Stimulated activated CD8-positive, alpha-beta memory T cell treated with anti-CD3 and anti-CD28 coated beads, Interleukin-7, amount 100 ng/mL, for 24 hours (primary cell): ENCODE measurements around the gene PKIB.
"Not testable (repeated sequence)": the region's sequence is repeated elsewhere in the genome, so short reads cannot be mapped to it uniquely, and the experiment has no call there.

Experiments used
- DNase-seq: peaks from one replicate; pipeline ENCODE4 v3.0.0-alpha.2; 2020; ENCODE audit warnings: low read depth

The PKIB gene

DNA sequence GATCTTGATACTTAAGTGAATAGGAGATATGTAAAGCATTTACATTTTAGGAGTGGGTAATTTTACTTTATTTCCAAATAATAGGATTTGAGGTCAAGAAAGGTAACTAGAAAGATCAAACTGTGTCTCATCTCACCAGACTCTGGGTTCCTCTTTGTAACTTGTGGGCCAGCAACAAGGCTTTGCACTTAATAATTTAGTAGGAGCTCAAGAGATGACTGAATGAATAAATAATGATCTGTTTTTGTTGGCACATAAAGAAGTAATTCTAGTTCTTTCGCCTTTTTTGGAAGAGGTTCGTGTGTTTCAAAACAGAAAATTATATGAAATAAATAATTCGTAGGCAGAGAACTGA lies 101.9 kb downstream of the PKIB start:
- no peak for DNase-seq

GRCh38 chr6:122712448-122713137 lies 102.4 kb downstream of the PKIB start:
- DNase-seq, result no peak

- DNase-seq, result no peak
These were observed 102.9 kb downstream of the PKIB start for GRCh38 chr6:122713138-122713537.

DNA sequence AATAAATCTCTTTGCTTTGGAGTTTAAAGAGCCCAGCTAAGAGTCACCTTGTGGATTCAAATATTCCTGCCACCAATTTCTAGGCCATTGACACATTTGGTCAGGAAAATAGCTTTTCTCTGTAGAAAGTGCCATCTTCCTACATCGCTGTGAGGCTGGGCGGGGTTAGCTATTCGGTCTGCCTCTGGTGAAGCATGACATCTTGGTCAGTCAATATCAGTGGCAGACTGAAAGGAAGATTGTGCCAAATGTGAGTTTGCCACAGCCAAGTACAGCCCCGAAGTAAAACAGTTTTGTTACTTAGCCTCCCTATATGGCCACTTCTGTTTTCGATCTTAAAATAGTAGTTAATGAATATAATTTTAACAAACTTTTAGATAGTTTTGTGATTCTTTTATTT lies 103.9 kb downstream of the PKIB start:
- DNase-seq, result no peak

DNA sequence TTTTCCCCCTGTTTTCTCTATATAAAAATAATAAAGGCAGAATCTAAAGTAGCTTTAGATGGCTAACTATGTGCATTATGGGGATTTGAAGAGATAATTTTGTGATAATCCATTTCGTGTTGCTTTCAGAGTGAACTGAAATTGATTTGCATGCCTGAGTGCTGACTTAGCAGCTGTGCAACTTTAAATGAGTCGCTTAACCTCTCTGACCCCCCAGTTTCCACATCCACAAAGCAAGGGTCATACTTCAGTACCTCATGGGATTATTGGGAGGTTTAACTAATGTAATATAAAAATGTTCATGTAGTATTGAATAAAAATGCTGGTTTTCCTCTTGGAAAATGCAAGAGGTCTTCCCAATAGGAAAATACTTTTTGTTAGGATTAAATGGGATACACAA lies 105.5 kb downstream of the PKIB start:
- no peak for DNase-seq

- DNase-seq, result no peak
These were observed 107.1 kb downstream of the PKIB start for GRCh38 chr6:122717350-122717749.

DNA sequence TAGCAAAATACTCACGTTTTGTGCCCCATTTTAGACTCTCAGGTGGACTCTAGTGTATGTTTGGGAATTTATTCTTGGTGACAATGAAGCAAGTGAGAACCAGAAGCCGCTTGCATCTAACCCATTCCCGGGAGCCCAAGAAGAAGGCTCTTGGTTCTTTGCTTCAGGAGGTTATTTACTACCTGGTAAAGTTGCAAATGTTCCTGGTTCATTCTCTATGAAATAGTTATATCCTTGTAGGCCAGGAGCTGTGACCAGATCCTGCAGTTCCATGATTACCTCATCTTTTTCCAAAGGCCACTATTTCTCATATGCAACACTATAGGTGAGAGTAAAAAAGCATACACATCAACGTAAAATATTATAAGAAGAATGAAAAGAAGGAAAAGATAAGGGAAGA lies 108.4 kb downstream of the PKIB start:
- DNase-seq, result no peak

GRCh38 chr6:122719176-122719575 lies 109.0 kb downstream of the PKIB start:
- no peak for DNase-seq

DNA sequence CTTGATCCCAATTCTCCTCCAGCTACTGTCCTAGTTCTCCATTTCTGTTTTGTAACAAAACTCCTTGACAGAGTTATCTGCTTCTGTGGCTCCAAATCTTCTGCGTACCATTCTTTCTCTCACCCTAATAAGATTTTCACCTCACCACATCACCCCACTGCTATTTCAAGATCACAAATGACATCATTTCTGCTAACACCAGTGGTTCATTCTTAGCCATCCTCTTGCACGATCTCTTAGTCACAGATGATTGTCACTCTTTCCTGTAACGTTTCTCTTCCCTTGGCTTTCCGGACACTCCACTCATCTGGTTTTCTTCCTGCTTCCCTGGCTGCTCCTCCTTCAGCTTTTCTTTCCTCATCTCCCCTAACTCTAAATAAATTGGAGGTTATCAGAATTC lies 112.5 kb downstream of the PKIB start:
- DNase-seq, result no peak

- no peak for DNase-seq
These were observed 116.4 kb downstream of the PKIB start for GRCh38 chr6:122726649-122727048.

DNA sequence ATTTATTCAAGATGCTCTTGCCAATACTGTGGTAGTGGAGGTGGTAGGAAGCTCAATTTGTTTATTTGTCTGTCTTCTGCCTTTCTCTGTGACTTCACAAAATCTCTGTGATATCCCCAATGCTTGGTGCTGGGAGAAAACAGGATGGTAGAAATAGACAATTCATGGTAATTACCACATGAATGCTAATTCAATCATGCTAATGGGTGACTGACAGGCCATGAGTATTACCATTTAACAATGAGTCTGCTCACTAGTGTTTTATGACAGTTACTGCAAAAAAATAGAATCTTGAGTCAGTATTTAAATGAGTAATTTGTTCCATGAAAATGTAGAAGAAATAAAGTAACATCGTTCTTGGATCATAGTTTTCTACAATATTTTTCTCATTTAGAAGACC lies 117.0 kb downstream of the PKIB start:
- no peak for DNase-seq

- no peak for DNase-seq
These were observed 120.1 kb downstream of the PKIB start for GRCh38 chr6:122730334-122730733.

- no peak for DNase-seq
These were observed 120.7 kb downstream of the PKIB start for GRCh38 chr6:122730775-122731386.

GRCh38 chr6:122733259-122733658 lies 123.1 kb downstream of the PKIB start:
- DNase-seq, result no peak

- no peak for DNase-seq
These were observed 124.6 kb downstream of the PKIB start for GRCh38 chr6:122734529-122735395.

- DNase-seq, result no peak
These were observed 125.4 kb downstream of the PKIB start for GRCh38 chr6:122735582-122735981.

DNA sequence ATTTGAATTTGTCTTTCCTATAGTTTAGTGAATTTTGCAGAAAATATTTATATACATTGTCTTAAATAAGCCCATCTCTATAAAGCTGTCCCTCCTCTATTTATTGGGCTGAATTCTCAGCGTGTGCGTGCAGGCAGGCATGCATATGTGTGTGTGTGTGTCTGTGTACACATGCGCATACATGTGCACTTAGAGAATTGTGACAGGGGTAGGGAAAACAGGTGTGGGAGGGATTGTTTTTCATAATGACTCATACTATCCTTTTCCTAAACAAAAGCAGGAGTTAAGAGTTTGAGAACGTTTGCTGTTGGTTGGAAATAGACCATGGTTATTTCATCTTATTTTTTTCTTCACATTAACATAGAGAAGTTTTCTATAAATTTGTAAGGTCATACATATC lies 126.0 kb downstream of the PKIB start:
- DNase-seq, result no peak

DNA sequence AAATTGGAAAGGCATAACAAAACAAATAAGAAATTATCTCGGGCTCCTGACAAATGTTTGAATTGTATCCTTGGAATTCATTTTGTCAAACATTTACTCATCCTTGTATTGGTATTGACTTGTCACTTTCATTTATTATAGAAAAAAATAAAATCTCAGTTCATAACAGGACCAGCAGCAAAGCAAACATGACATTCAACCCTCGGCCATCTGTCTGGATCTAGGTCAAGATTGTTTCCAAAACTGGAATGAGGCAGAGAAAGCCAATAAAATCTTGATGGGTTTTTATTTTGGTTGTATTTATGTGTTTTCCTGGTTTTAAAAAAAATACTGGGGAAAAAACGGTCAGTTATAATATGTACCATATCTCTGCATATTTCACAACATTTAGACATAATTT lies 126.4 kb downstream of the PKIB start:
- no peak for DNase-seq

GRCh38 chr6:122740091-122740490 lies 129.9 kb downstream of the PKIB start:
- DNase-seq, result no peak

GRCh38 chr6:122740936-122741335 lies 130.7 kb downstream of the PKIB start:
- DNase-seq, result no peak

GRCh38 chr6:122744247-122744646 lies 134.0 kb downstream of the PKIB start:
- not testable (repeated sequence) for DNase-seq

DNA sequence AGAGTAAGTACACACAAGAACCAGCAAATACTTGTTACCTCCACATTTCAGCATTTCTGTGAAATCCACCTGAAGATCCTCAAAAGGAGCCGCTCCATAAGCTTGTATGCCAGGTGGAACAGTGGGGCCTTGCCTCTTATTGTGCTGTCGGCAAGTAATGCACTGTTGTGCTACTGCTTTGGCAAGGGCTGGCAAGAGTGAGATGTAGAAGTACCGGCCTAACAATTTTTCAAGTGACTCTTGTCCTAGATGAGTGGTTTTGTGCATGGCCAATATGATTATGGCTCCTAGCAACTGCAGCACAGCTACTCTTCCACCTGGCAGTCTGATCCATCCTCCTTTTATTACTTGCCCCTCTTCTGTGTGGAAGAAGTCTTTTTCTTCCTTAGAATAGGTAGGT lies 134.7 kb downstream of the PKIB start:
- DNase-seq, result not testable (repeated sequence)

GRCh38 chr6:122746688-122747087 lies 136.5 kb downstream of the PKIB start:
- no peak for DNase-seq
